HEK293 (cell line): ENCODE data around the gene APC2.

Experiments used
- HOXC10 ChIP-seq: sonication (generic); formaldehyde crosslinking; IDR thresholded peaks from 2 replicates; pipeline ENCODE4 v1.8.1; 2023; ENCODE audit warnings: mild to moderate bottlenecking, missing genetic modification reagents
- ZNF223 ChIP-seq: fragments of 450-650 bp; formaldehyde crosslinking; IDR thresholded peaks from 2 replicates; pipeline ENCODE4 v1.5.1; 2016; ENCODE audit warnings: missing biosample characterization, missing genetic modification characterization
- ZNF239 ChIP-seq: fragments of 450-650 bp; formaldehyde crosslinking; IDR thresholded peaks from 2 replicates; pipeline ENCODE4 v1.5.1; 2016; ENCODE audit warnings: missing biosample characterization, missing genetic modification characterization
- ZNF274 ChIP-seq, 2 experiments: fragments of 200-500 bp in 1 of 2; fragments of 450-650 bp in 1 of 2; sonication (Bioruptor generic) in 1 of 2; formaldehyde crosslinking in 1 of 2; IDR thresholded peaks; 2 replicates each; pipeline versions ENCODE4 v1.5.1 to v1.6.1; 2014 to 2016; ENCODE audit warnings: borderline replicate concordance in 1 of 2, inconsistent platforms in 1 of 2, low read length in 1 of 2, missing biosample characterization in 1 of 2, missing genetic modification characterization in 1 of 2
- TF ChIP-seq, protein P1 (sequence below): fragments of 450-650 bp; formaldehyde crosslinking; IDR thresholded peaks from 2 replicates; pipeline ENCODE4 v1.5.1; 2016; ENCODE audit warnings: missing biosample characterization, missing genetic modification characterization
- TF ChIP-seq, protein P2 (sequence below): fragments of 450-650 bp; formaldehyde crosslinking; IDR thresholded peaks from 2 replicates; pipeline ENCODE4 v1.5.1; 2016; ENCODE audit warnings: missing biosample characterization, missing genetic modification characterization
- TF ChIP-seq, protein P3 (sequence below): fragments of 450-650 bp; formaldehyde crosslinking; IDR thresholded peaks from 2 replicates; pipeline ENCODE4 v1.5.1; 2016; ENCODE audit warnings: missing biosample characterization, missing genetic modification characterization
- TF ChIP-seq, protein P4 (sequence below): fragments of 450-650 bp; formaldehyde crosslinking; IDR thresholded peaks from 2 replicates; pipeline ENCODE4 v1.5.1; 2017; ENCODE audit warnings: missing biosample characterization, missing genetic modification characterization

DNA sequence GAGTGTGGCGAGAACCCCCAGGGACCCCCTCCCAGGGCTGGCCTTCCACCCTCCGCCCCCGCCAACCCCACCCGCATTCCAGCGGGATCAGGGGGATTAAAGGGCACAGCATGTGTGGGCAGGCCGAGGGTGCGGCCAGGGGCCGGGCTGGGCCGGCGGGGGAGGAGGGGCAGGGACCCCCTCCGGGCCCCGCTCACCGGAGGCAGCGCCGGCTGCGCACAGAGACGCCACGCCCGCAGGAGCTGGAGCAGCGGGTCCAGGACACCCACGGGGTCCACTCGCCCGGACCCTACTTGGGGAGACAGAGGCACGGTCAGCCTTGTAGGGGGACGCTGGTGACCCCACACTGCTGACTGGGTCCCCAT is 60.5 kb downstream of the APC2 start:
- TF ChIP-seq, protein P1, sequence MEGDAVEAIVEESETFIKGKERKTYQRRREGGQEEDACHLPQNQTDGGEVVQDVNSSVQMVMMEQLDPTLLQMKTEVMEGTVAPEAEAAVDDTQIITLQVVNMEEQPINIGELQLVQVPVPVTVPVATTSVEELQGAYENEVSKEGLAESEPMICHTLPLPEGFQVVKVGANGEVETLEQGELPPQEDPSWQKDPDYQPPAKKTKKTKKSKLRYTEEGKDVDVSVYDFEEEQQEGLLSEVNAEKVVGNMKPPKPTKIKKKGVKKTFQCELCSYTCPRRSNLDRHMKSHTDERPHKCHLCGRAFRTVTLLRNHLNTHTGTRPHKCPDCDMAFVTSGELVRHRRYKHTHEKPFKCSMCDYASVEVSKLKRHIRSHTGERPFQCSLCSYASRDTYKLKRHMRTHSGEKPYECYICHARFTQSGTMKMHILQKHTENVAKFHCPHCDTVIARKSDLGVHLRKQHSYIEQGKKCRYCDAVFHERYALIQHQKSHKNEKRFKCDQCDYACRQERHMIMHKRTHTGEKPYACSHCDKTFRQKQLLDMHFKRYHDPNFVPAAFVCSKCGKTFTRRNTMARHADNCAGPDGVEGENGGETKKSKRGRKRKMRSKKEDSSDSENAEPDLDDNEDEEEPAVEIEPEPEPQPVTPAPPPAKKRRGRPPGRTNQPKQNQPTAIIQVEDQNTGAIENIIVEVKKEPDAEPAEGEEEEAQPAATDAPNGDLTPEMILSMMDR: no peak
- TF ChIP-seq ZNF274 (IDR thresholded peaks at IDR 0.05; ENCODE audit: low read length) (no peak), ZNF274 (tag by site-specific recombination; IDR thresholded peaks at IDR 0.05; ENCODE audit: borderline replicate concordance) (no peak), ZNF239 (tag by site-specific recombination) (no peak), HOXC10 (CRISPR knock-in tag) (no peak), ZNF223 (tag by site-specific recombination) (no peak)
- TF ChIP-seq, protein P2, sequence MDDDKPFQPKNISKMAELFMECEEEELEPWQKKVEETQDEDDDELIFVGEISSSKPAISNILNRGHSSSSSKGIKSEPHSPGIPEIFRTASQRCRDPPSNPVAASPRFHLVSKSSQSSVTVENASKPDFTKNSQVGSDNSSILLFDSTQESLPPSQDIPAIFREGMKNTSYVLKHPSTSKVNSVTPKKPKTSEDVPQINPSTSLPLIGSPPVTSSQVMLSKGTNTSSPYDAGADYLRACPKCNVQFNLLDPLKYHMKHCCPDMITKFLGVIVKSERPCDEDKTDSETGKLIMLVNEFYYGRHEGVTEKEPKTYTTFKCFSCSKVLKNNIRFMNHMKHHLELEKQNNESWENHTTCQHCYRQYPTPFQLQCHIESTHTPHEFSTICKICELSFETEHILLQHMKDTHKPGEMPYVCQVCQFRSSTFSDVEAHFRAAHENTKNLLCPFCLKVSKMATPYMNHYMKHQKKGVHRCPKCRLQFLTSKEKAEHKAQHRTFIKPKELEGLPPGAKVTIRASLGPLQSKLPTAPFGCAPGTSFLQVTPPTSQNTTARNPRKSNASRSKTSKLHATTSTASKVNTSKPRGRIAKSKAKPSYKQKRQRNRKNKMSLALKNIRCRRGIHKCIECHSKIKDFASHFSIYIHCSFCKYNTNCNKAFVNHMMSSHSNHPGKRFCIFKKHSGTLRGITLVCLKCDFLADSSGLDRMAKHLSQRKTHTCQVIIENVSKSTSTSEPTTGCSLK (tag by site-specific recombination): no peak
- TF ChIP-seq, protein P3, sequence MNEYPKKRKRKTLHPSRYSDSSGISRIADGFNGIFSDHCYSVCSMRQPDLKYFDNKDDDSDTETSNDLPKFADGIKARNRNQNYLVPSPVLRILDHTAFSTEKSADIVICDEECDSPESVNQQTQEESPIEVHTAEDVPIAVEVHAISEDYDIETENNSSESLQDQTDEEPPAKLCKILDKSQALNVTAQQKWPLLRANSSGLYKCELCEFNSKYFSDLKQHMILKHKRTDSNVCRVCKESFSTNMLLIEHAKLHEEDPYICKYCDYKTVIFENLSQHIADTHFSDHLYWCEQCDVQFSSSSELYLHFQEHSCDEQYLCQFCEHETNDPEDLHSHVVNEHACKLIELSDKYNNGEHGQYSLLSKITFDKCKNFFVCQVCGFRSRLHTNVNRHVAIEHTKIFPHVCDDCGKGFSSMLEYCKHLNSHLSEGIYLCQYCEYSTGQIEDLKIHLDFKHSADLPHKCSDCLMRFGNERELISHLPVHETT: no peak
- TF ChIP-seq, protein P4, sequence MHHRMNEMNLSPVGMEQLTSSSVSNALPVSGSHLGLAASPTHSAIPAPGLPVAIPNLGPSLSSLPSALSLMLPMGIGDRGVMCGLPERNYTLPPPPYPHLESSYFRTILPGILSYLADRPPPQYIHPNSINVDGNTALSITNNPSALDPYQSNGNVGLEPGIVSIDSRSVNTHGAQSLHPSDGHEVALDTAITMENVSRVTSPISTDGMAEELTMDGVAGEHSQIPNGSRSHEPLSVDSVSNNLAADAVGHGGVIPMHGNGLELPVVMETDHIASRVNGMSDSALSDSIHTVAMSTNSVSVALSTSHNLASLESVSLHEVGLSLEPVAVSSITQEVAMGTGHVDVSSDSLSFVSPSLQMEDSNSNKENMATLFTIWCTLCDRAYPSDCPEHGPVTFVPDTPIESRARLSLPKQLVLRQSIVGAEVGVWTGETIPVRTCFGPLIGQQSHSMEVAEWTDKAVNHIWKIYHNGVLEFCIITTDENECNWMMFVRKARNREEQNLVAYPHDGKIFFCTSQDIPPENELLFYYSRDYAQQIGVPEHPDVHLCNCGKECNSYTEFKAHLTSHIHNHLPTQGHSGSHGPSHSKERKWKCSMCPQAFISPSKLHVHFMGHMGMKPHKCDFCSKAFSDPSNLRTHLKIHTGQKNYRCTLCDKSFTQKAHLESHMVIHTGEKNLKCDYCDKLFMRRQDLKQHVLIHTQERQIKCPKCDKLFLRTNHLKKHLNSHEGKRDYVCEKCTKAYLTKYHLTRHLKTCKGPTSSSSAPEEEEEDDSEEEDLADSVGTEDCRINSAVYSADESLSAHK (tag by site-specific recombination): no peak
